Measurements from ENCODE around the gene WDR44. TPM values are rescaled to one million over a fixed set of nuclear protein-coding genes. Genes with fewer than 3 reads are reported as not detected.

The WDR44 gene, protein sequence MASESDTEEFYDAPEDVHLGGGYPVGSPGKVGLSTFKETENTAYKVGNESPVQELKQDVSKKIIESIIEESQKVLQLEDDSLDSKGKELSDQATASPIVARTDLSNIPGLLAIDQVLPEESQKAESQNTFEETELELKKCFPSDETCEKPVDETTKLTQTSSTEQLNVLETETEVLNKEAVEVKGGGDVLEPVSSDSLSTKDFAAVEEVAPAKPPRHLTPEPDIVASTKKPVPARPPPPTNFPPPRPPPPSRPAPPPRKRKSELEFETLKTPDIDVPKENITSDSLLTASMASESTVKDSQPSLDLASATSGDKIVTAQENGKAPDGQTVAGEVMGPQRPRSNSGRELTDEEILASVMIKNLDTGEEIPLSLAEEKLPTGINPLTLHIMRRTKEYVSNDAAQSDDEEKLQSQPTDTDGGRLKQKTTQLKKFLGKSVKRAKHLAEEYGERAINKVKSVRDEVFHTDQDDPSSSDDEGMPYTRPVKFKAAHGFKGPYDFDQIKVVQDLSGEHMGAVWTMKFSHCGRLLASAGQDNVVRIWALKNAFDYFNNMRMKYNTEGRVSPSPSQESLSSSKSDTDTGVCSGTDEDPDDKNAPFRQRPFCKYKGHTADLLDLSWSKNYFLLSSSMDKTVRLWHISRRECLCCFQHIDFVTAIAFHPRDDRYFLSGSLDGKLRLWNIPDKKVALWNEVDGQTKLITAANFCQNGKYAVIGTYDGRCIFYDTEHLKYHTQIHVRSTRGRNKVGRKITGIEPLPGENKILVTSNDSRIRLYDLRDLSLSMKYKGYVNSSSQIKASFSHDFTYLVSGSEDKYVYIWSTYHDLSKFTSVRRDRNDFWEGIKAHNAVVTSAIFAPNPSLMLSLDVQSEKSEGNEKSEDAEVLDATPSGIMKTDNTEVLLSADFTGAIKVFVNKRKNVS
- total RNA-seq: 16.4 and 18.1 TPM in 2 replicates

DNA sequence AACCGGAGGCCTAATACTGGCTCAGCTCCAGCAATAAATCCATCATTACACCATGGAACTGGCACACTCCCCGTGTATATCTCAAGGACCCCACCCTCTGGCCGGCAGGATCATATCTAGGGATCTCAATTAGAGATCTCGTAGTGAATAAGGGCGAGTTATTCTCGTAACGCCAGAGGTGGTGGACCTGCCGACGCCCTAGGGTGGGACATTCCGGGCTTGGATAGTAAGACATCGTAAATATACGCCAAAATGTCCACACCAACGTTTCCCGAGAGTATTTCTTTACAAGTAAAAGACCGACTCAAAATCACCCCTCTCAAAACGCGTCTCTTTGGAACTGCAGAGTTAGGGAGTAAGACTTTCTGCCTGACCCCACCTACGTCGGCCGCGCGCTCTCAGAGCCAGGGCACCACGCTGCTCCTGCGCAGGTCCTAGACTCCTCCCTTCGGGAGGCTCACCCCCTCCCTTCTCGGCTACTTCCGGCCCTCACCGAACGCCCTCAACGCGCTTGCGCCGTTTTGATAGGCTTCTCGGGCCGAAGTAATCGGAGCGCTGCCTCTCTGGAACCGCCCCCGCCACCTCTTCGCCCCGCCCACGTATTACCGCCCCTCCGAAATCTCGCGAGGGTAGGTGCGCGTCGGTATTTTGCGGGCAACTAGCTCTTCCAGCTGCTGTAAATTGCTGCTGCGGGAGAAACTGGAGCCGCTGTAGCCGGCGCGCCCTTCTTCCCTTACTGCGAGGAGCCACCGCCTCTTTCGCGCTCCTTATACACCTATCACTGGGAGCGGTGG is at the start of gene WDR44:
Gene WDR44, plus strand, starts transcription at position 643 of the 794 bp plus-strand sequence. CDS start 398 bp downstream, outside the sequence.

DNA sequence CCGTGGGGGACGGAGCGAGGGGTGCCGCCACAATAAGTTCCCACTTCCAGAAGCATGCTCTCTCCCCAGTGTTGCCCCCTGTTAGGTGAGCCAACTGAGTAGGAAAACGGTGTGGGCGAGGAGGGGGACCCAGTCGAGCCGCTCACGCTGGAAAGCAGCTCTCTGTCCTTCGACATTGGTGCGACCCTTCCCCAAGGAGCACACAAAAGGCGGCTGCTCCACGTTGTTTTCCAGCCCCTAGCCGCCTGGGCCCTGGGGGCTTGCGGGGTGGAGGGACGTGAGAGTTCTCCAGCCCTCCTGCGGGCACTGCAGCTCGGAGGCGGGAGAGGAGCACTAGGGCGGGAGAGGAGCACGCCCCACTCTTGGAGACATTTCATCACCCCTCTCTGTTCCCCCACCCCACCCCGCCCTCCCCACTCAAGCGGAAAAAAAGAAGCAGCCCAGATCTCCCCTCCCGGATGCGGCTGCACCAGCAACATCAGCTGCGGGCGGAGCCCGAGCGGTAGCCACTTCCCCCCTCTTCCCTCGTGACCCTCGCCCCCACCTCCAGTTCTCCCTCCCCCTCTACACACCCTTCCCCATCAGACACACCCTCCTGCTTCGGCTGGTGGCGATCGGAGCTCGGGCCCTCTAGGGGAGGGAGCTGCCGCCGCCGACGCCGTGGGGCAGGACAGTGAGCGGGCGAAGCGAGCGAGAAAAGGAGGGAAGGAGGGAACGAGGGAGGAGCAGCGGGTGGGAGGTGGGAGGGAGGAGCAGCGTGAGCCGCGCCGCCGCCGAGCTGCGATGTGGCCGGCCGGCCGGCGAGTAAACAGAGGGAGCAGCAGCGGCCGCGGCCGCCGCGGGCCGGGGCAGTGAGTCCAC is 149.4 kb downstream of the WDR44 start, which contains the start of gene DOCK11:
Gene DOCK11, plus strand, starts transcription at position 755 of the 861 bp plus-strand sequence. CDS start 157 bp downstream, outside the sequence.

Small RNA genes within 50 kb of the gene (small RNA-seq; reads per million reads assigned to genes)
- not detected for gene MIR1277

Other genes with a start within 250 kb of the WDR44 start
- 0.11 and 0.39 TPM in 2 replicates for gene KLHL13, start 229.3 kb upstream of the WDR44 start, total RNA-seq
- gene DOCK11, start 149.7 kb downstream of the WDR44 start, total RNA-seq: 1.6 TPM in 2 replicates

Data from placental epithelial cell (primary cell).